Measurements from ENCODE around the gene BSCL2.

DNA sequence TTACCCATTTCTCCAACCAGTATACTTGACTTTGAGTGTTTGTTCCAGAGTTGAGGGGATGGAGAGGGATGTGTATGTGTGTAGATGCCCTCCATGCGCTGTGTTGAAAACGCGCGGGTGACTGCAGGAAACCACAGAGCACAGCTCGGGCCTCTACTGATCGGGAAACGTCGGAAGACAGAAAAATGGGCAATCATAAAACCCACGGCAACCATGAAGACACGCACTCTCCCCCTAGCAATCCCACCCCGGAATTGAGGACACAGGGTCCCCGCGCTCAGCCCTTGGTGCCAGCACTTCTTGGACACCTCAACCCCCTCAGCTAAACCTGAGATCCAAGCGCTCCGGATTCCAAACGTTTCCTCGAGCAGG, 36.0 kb downstream of the BSCL2 start:
- TF ChIP-seq, protein P1, sequence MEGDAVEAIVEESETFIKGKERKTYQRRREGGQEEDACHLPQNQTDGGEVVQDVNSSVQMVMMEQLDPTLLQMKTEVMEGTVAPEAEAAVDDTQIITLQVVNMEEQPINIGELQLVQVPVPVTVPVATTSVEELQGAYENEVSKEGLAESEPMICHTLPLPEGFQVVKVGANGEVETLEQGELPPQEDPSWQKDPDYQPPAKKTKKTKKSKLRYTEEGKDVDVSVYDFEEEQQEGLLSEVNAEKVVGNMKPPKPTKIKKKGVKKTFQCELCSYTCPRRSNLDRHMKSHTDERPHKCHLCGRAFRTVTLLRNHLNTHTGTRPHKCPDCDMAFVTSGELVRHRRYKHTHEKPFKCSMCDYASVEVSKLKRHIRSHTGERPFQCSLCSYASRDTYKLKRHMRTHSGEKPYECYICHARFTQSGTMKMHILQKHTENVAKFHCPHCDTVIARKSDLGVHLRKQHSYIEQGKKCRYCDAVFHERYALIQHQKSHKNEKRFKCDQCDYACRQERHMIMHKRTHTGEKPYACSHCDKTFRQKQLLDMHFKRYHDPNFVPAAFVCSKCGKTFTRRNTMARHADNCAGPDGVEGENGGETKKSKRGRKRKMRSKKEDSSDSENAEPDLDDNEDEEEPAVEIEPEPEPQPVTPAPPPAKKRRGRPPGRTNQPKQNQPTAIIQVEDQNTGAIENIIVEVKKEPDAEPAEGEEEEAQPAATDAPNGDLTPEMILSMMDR (IDR thresholded peaks at IDR 0.05), result no peak
- no peak for TF ChIP-seq ZFX (IDR thresholded peaks at IDR 0.05; ENCODE audit: borderline replicate concordance)
